DMS 273 treated with DMSO at 0.1 percent for 48 hours (cell line): ENCODE results near the gene DBNDD1.
A peak's percentile ranks its signal among the peaks of the same experiment; 100 is the strongest.

ENCODE experiments used
- DNase-seq: peaks from one replicate; lab custom pipeline; 2025; lab: John Stamatoyannopoulos, UW

The DBNDD1 gene

GRCh38 chr16:90035902-90036301 lies 16.6 kb upstream of the DBNDD1 start:
- no peak for DNase-seq

GRCh38 chr16:90034504-90034903 lies 15.2 kb upstream of the DBNDD1 start:
- no peak for DNase-seq

GRCh38 chr16:90033387-90033786 lies 14.1 kb upstream of the DBNDD1 start:
- DNase-seq, result no peak

DNA sequence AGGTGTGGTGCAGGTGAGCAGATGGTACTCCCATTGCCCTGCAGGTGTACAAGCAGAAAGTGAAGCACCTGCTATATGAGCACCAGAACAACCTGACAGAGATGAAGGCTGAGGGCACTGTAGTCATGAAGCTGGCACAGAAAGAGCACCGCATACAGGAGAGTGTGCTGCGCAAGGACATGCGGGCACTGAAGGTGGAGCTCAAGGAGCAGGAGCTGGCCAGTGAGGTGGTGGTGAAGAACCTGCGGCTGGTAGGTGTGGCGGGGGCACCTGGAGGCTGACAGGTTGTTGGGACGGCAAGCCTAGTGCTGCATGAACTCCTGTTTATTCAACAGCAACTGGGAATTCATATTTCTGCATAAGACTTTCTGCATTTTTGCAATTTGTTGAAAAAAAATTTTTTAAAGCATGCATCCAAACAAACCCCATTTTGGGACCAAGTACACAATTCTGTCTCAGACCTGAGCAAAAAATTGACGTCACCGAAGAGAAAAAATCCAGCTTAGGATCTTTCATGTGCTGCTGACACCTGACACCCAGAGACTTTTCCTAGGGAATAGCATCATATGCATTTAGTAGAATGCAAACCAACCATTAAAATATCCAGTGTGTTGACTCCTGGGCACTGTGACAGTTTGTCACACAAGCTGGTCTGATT lies 13.5 kb upstream of the DBNDD1 start:
- DNase-seq, result no peak

- no peak for DNase-seq
Observed at GRCh38 chr16:90031931-90032673, 12.8 kb upstream of the DBNDD1 start.

- no peak for DNase-seq
Observed at GRCh38 chr16:90031186-90031930, 12.1 kb upstream of the DBNDD1 start.

GRCh38 chr16:90028985-90029384 lies 9.7 kb upstream of the DBNDD1 start:
- DNase-seq, result no peak

DNA sequence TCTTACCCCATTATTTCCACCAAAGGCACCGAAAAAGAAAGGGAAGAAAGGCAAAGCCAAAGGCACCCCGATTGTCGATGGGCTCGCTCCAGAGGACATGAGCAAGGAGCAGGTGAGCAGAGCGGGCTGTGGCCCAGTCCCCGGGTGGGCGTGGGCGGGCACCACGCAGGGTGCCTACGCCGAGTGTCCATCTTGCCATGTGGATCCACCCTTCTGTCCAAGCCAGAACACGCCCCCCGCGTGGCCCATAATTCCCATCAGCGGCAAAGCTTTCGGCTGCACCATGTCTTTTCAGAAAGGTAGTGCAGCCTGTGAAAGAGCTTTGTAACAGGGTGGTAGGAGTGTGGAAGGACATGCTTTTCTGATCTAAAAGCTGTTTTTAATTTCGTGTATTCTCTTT lies 8.4 kb upstream of the DBNDD1 start:
- no peak for DNase-seq

- DNase-seq, result no peak
Observed at GRCh38 chr16:90026135-90026534, 6.9 kb upstream of the DBNDD1 start.

GRCh38 chr16:90023078-90023447 lies 3.8 kb upstream of the DBNDD1 start:
- no peak for DNase-seq

DNA sequence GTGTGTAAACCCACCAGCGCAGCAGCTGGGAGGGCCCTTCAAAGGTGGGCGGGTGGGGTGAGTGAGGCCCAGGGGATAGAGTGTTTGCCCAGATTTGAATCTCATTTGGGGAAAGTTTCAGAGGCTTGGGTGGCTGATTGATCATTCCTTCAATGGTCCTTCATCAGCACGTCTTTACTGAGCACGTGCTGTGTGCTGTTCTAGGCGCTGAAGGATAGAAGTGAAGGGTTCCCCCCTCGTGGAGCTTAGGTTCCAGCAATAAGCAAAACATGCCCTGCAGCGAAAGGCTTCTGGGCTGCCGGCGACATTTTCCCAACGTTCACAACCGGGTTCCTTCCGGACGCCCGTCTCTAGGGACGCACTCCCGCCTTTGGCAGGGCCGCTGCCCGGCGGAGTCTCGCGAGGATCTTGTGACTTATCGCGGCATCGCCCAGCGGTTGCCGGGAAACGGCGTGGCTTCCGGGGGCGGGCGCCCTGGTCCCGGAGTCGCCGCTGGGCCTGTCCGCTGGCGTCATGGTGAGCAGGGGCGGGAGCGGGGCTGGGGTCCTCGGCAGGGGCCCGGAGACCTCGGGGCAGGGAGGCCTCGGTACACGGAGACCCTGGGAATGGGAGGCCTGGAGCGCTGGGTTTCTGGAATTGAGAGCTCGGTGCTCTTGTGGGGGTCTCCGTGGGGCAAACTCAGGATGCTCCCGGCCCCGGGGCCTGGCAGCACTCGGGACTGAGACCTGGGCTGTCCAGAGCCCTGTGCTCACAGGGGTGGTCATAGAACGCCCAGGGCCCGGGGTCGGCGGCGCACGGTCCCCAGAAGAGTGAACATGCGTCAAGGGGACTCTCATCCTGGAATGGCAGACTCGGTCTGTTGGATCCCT lies 3.2 kb upstream of the DBNDD1 start:
- DNase-seq, result peak; percentile 72

DNA sequence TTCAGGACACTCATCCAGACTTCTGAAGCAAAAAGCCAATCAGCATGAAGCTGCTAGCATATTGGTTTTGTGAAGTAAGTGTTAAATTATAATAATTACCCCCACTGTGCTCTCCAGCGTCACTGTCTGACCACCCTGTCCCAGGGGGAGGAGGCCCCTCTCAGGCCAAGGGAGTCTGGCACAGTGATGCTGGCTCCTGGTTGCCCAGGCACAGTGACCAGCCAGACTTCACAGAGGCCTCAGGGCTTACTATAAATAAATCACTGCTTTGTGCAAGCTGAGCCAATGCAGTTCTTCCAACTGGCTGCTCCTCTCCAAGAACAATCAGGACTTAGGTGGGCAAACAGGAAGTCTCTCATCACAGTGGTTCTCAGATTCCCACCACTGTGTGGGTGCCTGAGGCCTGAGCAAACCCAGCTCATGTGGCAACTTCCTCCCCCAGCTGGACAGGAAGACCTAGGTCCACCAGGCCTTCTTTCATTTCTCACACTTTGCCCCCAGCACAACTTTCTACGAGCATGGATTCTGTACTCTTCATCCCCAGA lies 1.7 kb upstream of the DBNDD1 start:
- no peak for DNase-seq

DNA sequence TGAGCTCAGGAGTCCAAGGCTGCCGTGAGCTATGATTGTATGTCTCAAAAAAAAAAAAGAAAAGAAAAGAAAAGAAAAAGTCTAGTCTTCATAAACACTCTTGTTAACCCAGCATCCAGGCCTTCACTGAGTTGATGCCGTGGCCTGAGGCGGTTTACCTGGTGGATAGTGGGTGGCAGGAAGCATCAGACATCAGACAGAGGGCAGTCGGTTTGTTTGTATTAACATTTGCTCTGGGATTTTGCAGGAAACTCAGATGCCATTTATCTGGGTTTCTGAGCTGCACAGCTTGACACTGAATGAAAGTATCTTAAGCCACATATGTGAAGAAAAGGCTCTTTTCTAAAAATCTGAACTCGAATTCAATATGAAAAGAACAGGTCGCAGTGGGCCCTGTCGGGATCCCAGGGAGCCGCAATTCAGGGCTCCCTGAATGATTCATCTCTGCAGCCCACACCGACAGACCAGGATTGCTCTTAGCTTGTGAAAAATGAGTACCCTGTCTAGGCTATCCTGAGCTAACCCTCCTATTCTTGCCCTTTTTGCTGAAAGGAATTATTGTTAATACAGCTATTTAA lies 1.1 kb upstream of the DBNDD1 start:
- no peak for DNase-seq

- no peak for DNase-seq
Observed at GRCh38 chr16:90019543-90020259, 445 bp upstream of the DBNDD1 start.

- DNase-seq, result no peak
Observed at GRCh38 chr16:90018297-90018651, 982 bp downstream of the DBNDD1 start.

GRCh38 chr16:90016339-90016950 lies 2.8 kb downstream of the DBNDD1 start:
- DNase-seq, result no peak

- no peak for DNase-seq
Observed at GRCh38 chr16:90015586-90016338, 3.5 kb downstream of the DBNDD1 start.

DNA sequence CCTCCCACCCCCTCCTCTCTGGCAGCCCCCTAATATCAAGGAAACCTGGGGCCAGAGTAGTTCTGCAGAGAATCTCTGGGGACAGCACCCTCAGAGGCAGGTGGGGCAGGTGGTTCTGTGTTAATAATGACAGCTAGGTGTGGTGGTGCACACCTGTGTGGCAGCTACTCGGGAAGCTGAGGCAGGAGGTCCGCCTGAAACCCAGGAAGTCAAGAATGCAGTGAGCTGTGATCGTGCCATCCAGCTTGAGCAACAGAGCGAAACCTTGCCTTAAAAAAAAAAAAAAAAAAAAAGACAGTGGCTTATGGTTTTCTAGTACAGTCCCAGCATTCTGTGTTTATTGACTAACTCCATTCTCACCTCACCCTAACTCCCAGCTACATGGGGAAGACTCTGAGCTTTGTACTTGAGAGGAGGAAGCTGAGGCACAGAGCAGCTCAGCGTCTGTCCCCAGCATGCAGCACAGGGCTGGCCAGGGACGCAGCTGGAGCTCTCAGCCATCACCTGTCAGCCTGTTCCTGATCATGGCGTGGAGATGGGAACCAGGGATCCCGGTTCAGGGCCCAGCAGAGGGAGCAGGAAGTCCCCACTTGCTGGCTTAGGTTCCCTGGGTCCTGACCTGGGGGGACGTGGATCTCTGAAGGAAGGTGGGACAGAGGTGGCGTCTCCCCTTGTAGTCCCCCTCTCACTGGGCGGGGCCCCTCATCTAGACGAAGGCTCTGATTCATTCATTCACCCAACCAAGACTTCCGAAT lies 6.1 kb downstream of the DBNDD1 start:
- no peak for DNase-seq

DNA sequence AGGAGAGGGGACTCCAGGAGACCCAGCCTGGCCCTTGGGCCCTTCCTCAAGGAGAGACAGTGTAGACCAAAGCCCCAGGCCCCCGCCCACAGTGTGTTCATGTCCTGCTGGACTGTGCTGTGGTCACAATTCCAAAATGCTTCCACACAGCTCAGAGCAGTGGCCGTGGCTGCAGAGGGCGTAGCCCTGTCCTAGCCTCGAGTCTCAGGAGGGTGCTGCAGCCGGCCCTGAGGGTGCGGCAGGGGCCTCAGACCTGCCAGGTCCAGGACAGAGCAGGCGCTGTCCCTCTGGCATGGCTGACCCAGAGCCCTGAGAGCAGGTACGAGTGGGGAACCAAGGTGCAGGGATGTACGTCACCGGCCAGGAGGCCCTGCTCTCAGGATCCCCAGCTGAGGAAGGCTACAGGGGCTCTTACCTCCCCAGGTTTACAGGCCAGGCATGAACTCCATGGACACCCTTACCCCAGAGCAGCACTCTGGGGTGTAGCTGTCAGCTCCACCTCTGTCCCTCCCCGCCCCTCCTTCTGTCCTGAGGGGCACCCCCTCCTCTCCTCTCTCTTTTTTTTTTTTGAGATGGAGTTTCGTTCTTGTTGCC lies 7.3 kb downstream of the DBNDD1 start:
- DNase-seq, result no peak
